NCI-H774 (cell line): ENCODE data around the gene KISS1R.

Source experiments
- DNase-seq: peaks from one replicate; lab custom pipeline; 2025; lab: John Stamatoyannopoulos, UW

The KISS1R gene

GRCh38 chr19:920051-920864 lies 3.1 kb downstream of the KISS1R start:
- DNase-seq: peak; percentile 61

- no peak for DNase-seq
These were observed 7.5 kb downstream of the KISS1R start for GRCh38 chr19:924553-925086.

GRCh38 chr19:925087-925525 lies 8.0 kb downstream of the KISS1R start:
- DNase-seq: peak; percentile 62

DNA sequence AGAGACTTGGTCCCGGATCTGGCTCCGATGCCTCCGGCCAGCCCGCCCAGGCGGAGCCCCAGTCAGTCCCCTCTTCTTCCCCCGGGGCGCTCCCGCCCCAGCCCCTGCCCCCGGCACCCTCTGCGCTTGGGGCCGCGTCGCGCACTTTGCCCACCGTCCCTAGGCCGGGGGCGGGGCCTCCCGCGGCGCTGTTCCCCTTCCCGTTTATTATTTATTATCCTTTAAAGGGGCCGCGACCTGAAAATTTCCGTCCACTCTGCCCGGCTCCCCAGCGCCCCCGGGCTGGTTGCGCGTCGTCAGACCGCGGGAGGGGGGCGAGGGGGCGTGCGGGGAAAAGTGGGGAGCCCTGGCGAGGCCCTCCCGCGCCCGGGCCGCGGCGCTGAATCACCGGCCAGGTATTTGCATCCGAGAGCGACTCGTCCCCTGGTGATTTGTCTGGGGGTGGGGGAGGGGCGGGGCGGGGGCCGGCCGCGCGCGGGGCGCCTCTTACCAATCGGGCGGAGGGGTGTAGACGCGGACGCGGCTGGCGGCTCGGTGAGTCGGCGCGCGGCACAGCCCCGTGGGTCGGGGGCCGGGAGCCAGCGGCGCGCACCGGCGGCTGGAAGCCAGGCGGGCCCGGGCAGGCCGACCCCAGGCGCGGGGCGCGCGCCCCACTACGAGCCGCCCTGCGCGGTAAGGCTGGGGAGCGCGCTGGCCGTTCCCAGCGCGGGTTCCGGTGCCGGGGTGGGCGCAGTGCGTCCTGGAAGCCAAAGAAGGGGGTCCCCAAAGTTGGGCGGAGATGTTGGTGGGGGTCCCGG lies 8.6 kb downstream of the KISS1R start, which contains the start of gene ARID3A:
ARID3A (plus strand) TSS at position 510 of the 797 bp plus-strand sequence. CDS start 3,494 bp downstream, outside the sequence.
- peak; percentile 67 for DNase-seq

- DNase-seq: no peak
These were observed 9.1 kb downstream of the KISS1R start for GRCh38 chr19:926323-926588.

DNA sequence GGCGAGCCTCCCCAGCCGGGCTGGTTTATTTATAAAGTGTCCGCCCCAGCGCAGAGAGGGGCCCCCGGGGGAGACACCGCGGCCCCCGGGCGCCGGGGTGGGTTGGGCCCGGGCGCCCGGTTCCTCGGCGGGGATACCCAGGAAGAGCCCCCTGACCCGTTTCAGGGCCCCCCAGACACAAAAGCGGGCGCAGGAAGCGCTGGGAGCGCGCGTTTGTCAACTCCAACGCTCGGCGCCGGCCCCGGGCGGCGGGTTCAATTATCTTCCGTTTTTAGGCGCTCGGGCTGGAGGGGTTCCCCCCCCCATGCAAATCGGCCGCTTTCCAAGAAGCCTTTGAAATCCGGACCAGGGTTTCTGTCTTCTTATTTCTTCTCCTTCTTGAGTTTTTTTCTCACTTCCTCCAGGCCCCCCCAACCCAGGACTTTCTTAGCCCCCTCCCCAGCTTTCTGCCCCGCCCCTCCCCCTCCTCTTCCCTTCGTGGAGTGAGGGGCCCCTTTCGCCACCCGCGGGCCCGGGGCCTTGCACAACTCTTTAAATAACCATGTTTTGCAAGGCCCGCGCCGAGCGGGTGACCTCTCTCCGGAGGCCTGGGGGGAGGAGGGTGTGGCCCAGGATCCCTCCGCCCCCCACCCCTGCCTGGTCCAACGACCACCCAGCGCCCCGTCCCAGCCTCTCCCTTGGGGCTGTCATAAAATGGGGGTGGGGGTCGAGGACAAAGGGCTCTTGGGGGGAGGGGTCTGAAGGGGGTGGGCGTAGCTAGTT lies 9.6 kb downstream of the KISS1R start:
- DNase-seq: no peak

GRCh38 chr19:927351-927779 lies 10.2 kb downstream of the KISS1R start:
- DNase-seq: no peak

DNA sequence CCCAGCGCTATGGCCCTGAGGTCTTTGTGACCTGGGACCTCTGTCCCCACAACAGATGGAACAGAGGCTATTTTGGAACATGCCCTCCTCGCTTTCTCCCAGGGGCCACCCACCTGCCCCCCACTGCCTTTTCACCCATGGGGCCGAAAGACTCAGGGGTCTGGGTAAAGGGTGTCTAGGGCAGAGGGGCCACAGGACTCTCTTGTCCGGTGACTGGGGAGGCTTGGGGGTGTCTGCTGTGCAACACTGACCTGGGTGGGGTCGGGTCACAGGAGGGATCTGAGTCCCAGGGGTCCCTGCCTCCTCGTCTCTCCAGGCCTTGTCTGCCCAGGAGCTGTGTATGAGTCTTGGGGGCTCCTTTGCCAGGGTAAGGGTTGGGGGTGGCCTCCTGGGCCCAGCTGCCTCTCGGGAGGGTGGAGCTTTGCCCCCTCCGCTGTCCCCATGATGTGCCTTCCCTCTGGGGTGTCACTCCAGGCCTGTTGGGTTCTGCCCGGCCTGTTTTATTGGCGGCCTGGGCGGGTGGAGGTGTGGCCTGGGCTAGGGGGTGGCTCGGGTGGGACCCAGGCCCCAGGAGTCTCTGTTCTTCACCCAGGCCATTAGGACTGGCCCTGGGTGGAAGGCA lies 10.8 kb downstream of the KISS1R start:
- no peak for DNase-seq

- DNase-seq: no peak
These were observed 11.5 kb downstream of the KISS1R start for GRCh38 chr19:928471-929202.

DNA sequence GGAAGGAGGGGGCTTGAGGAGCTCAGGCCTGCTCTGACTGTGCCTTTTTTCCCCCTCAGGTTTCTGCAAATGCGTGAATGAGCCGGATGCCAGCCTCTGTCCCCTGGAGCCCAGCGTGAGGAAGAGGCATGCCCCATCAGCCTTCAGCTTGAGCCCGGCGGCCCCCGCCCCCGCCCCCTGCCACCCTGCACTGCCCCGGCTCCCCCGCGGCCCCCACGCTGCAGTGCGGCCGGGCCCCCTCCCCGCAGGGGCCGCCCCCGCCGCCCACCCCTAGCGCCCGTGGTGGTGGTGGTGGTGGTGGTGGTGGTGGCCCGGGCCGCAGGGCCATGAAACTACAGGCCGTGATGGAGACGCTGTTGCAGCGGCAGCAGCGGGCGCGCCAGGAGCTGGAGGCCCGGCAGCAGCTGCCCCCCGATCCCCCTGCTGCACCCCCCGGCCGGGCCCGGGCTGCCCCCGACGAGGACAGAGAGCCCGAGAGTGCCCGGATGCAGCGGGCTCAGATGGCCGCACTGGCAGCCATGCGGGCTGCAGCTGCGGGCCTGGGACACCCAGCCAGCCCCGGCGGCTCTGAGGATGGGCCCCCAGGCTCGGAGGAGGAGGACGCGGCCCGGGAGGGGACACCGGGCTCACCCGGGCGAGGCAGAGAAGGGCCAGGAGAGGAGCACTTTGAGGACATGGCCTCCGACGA lies 12.2 kb downstream of the KISS1R start:
- no peak for DNase-seq

GRCh38 chr19:929891-930258 lies 12.7 kb downstream of the KISS1R start:
- no peak for DNase-seq

- DNase-seq: no peak
These were observed 14.9 kb downstream of the KISS1R start for GRCh38 chr19:931860-932647.

DNA sequence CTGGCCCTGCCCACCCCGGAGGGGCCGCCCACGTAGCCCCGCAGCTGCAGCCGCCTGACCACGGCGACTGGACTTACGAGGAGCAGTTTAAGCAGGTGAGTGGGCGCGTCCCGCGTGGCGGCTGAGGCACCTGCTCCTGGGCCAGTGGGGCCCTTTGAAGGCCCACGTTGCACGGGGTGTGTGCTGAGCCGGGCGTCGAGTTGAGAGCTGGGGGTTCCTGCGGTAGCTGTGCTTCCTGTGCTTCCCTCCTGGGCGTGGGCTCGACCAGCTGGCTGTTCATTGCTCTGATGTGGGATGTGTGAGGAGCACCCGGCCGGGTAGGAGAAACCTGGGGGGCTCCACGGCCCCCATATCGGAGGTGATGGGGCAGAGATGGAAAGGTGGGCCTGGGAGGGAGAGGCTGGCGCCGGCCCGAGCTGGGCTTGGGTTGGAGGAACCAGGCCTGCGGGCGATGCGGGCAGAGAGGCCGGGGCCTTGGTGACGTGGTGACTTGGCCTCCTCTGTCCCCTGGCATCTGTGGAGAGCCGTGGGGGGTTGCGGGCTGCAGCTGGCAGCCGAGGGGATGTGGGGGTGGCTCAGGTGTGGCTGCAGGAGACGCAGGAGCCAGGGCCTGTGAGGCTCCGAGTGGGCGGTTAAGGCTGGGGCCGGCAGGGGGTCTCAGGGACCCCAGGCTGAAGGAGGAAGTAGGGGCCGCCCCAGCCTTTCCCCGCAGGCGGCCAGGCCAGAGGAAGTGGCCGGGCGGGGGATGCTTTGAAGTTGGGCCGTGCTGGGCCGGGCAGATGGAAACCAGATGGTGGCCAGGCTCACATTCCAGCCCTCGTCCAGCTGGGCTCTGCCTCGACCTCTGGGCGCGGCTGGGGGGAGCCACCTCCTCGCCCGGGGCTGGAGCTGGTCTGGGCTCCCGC lies 15.8 kb downstream of the KISS1R start:
- DNase-seq: no peak

DNA sequence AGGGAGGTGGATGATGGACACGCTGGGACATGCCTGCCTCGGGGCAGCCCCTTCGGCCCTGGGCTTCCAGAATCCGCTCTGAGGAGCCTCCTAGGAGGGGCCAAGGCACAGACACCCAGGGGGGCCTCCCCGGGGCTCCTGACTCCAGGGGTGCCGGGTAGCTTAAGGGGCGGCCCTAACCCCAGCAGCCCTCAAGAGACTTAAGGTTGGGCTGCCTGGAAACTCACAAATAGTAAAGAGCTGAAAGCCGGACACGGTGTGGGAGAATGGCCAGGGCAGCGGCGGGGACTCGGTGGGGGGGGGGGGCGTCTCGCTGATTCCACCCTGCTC lies 16.4 kb downstream of the KISS1R start:
- DNase-seq: no peak

DNA sequence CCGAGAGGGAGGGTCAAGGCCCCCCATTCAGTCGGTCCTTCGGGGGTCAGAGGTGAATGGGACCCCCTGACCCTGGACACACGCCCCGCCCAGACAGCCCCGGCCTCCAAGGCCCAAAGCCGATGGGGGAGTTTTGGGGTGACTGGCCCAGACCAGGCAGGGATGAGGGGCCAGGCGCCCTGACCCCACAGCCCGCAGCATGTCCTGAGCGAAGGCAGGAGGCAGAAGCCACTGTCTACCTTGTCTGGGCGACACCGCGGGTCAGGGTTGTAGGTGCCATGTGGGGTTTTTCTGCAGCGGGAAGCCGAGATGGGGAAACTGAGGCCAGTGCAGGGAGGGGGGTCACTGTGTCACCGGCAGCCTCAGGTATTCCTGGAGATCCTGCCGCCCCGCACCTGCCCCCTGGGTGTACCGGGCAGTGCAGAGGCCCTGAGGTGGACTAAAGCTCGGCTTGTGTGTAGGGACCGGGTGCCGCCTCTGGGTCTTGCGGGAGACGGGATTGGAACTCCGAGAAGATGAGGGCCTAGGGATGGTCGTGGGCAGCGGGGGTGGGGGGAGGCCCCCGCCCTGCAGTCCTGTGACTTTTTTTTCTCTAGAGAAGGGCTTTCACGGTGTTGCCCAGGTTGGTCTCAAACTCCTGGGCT lies 17.2 kb downstream of the KISS1R start:
- no peak for DNase-seq

- DNase-seq: peak; percentile 87
These were observed 17.8 kb downstream of the KISS1R start for GRCh38 chr19:934865-935479.

DNA sequence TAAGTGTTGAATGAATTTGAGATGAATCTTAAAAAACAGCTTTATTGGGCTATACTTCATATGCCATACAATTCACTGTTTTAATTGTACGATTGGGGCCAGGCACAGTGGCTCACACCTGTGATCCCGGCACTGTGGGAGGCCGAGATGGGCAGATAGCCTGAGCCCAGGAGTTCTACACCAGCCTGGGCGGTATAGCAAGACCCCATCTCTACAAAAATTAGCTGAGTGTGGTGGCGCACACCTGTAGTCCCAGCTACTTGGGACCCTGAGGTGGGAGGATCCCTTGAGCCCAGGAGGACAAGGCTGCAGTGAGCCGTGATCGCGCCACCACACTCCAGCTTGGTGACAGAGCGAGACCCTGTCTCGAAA lies 19.0 kb downstream of the KISS1R start:
- no peak for DNase-seq

GRCh38 chr19:937259-937694 lies 20.1 kb downstream of the KISS1R start:
- DNase-seq: no peak
